Jurkat, Clone E6-1 (cell line): Measurements from ENCODE around the gene SCAANT1.

Experiments
- DNase-seq: peaks from one replicate; pipeline ENCODE4 v3.0.0-alpha.2; 2011; ENCODE audit warnings: low read depth, low spot score
- H3K4me3 ChIP-seq: 2 replicates; pipeline ENCODE4 v1.5.1; 2011; ENCODE audit warnings: mild to moderate bottlenecking, low read length, control low read depth, moderate library complexity

The SCAANT1 gene

GRCh38 chr3:63908081-63908736 is 4.0 kb downstream of the SCAANT1 start:
- no peak for DNase-seq
- H3K4me3 ChIP-seq: no peak overlapping the region

GRCh38 chr3:63905731-63906620 is 6.2 kb downstream of the SCAANT1 start:
- H3K4me3 ChIP-seq: no peak overlapping the region
- DNase-seq: no peak

- DNase-seq: peak; percentile 44
- no peak overlapping the region for H3K4me3 ChIP-seq
Observed at GRCh38 chr3:63900459-63900858, 11.7 kb downstream of the SCAANT1 start.

- no peak overlapping the region for H3K4me3 ChIP-seq
Observed at GRCh38 chr3:63900010-63900409, 12.2 kb downstream of the SCAANT1 start.

GRCh38 chr3:63896332-63897030 is 15.7 kb downstream of the SCAANT1 start:
- no peak overlapping the region for H3K4me3 ChIP-seq
- no peak for DNase-seq

More at GRCh38 chr3:63900010-63900409, 12.2 kb downstream of the SCAANT1 start:
- no peak for DNase-seq

- DNase-seq: no peak
- no peak overlapping the region for H3K4me3 ChIP-seq
Observed at GRCh38 chr3:63895422-63896189, 16.6 kb downstream of the SCAANT1 start.

GRCh38 chr3:63892773-63893352 is 19.3 kb downstream of the SCAANT1 start:
- DNase-seq: no peak
- no peak overlapping the region for H3K4me3 ChIP-seq

- no peak for DNase-seq
Observed at GRCh38 chr3:63891518-63891917, 20.7 kb downstream of the SCAANT1 start.

GRCh38 chr3:63886858-63887257 is 25.3 kb downstream of the SCAANT1 start:
- H3K4me3 ChIP-seq: no peak overlapping the region

More at GRCh38 chr3:63891518-63891917, 20.7 kb downstream of the SCAANT1 start:
- no peak overlapping the region for H3K4me3 ChIP-seq

GRCh38 chr3:63880653-63881052 is 31.5 kb downstream of the SCAANT1 start:
- no peak for DNase-seq
- H3K4me3 ChIP-seq: no peak overlapping the region

More at GRCh38 chr3:63886858-63887257, 25.3 kb downstream of the SCAANT1 start:
- DNase-seq: no peak

- DNase-seq: no peak
- no peak overlapping the region for H3K4me3 ChIP-seq
Observed at GRCh38 chr3:63878394-63879060, 33.7 kb downstream of the SCAANT1 start.

GRCh38 chr3:63877737-63878393 is 34.3 kb downstream of the SCAANT1 start:
- DNase-seq: no peak

GRCh38 chr3:63876260-63876659 is 35.9 kb downstream of the SCAANT1 start:
- DNase-seq: no peak
- no peak overlapping the region for H3K4me3 ChIP-seq

More at GRCh38 chr3:63877737-63878393, 34.3 kb downstream of the SCAANT1 start:
- no peak overlapping the region for H3K4me3 ChIP-seq

GRCh38 chr3:63875510-63875909 is 36.7 kb downstream of the SCAANT1 start:
- H3K4me3 ChIP-seq: no peak overlapping the region
- DNase-seq: no peak

- no peak overlapping the region for H3K4me3 ChIP-seq
- no peak for DNase-seq
Observed at GRCh38 chr3:63874769-63875168, 37.4 kb downstream of the SCAANT1 start.

GRCh38 chr3:63872135-63872924 is 39.9 kb downstream of the SCAANT1 start:
- H3K4me3 ChIP-seq: no peak overlapping the region
- no peak for DNase-seq

GRCh38 chr3:63870615-63871005 is 41.6 kb downstream of the SCAANT1 start:
- H3K4me3 ChIP-seq: no peak overlapping the region
- DNase-seq: no peak
